ENCODE results near the gene KCNK4.

KCNK4 gene

GRCh38 chr11:64298966-64299846 lies 8.1 kb downstream of the KCNK4 start:
- Histone ChIP-seq H3K9ac (ENCODE audit: low read depth, low read length) (no peak overlapping the region), H3K4me3 (ENCODE audit: low read depth, low read length) (peak overlapping the region; percentile 65), H3K9me3 (ENCODE audit: control insufficient read depth, insufficient read depth, low read length) (no peaks in the 10 kb centered on the region), H3K4me1 (ENCODE audit: control insufficient read depth, insufficient read depth, low read length) (peaks cover 4% of the 10 kb centered on the region), H3K27me3 (ENCODE audit: control insufficient read depth, insufficient read depth, low read length) (peaks cover 80% of the 10 kb centered on the region), H3K36me3 (ENCODE audit: control insufficient read depth, insufficient read depth, low read length) (no peaks in the 10 kb centered on the region)

GRCh38 chr11:64299847-64300648 lies 8.9 kb downstream of the KCNK4 start, which contains the start of gene CATSPERZ:
Gene CATSPERZ (plus strand): TSS chr11:64300358. CDS start chr11:64300411, 53 bp downstream.
- H3K4me1 ChIP-seq (ENCODE audit: control insufficient read depth, insufficient read depth, low read length) = peaks cover 5% of the 10 kb centered on the region
- no peaks in the 10 kb centered on the region for H3K36me3 ChIP-seq (ENCODE audit: control insufficient read depth, insufficient read depth, low read length)
- peaks cover 71% of the 10 kb centered on the region for H3K27me3 ChIP-seq (ENCODE audit: control insufficient read depth, insufficient read depth, low read length)
- peak within 1 kb of the TSS; percentile 65 for H3K4me3 ChIP-seq (ENCODE audit: low read depth, low read length)
- H3K9me3 ChIP-seq (ENCODE audit: control insufficient read depth, insufficient read depth, low read length) = no peaks in the 10 kb centered on the region
- no peak within 1 kb of the TSS for H3K9ac ChIP-seq (ENCODE audit: low read depth, low read length)

GRCh38 chr11:64303109-64304031 lies 12.3 kb downstream of the KCNK4 start:
- Histone ChIP-seq H3K36me3 (ENCODE audit: control insufficient read depth, insufficient read depth, low read length) (no peaks in the 10 kb centered on the region), H3K9me3 (ENCODE audit: control insufficient read depth, insufficient read depth, low read length) (no peaks in the 10 kb centered on the region), H3K9ac (ENCODE audit: low read depth, low read length) (no peak overlapping the region), H3K27me3 (ENCODE audit: control insufficient read depth, insufficient read depth, low read length) (peaks cover 38% of the 10 kb centered on the region), H3K4me1 (ENCODE audit: control insufficient read depth, insufficient read depth, low read length) (peaks cover 5% of the 10 kb centered on the region), H3K4me3 (ENCODE audit: low read depth, low read length) (no peak overlapping the region)

GRCh38 chr11:64304032-64304315 lies 12.9 kb downstream of the KCNK4 start:
- Histone ChIP-seq H3K4me1 (ENCODE audit: control insufficient read depth, insufficient read depth, low read length) (peaks cover 5% of the 10 kb centered on the region), H3K9ac (ENCODE audit: low read depth, low read length) (no peak overlapping the region), H3K9me3 (ENCODE audit: control insufficient read depth, insufficient read depth, low read length) (no peaks in the 10 kb centered on the region), H3K4me3 (ENCODE audit: low read depth, low read length) (peak overlapping the region; percentile 91), H3K36me3 (ENCODE audit: control insufficient read depth, insufficient read depth, low read length) (no peaks in the 10 kb centered on the region), H3K27me3 (ENCODE audit: control insufficient read depth, insufficient read depth, low read length) (peaks cover 32% of the 10 kb centered on the region)

GRCh38 chr11:64304316-64305072 lies 13.4 kb downstream of the KCNK4 start:
- H3K27me3 ChIP-seq (ENCODE audit: control insufficient read depth, insufficient read depth, low read length) = peaks cover 27% of the 10 kb centered on the region
- peak overlapping the region; percentile 97 for H3K9ac ChIP-seq (ENCODE audit: low read depth, low read length)
- H3K36me3 ChIP-seq (ENCODE audit: control insufficient read depth, insufficient read depth, low read length) = no peaks in the 10 kb centered on the region
- H3K9me3 ChIP-seq (ENCODE audit: control insufficient read depth, insufficient read depth, low read length) = no peaks in the 10 kb centered on the region
- H3K4me1 ChIP-seq (ENCODE audit: control insufficient read depth, insufficient read depth, low read length) = peaks cover 5% of the 10 kb centered on the region
- peak overlapping the region; percentile 91 for H3K4me3 ChIP-seq (ENCODE audit: low read depth, low read length)

- Histone ChIP-seq H3K9ac (ENCODE audit: low read depth, low read length) (peak within 1 kb of the TSS; percentile 97), H3K9me3 (ENCODE audit: control insufficient read depth, insufficient read depth, low read length) (no peaks in the 10 kb centered on the region), H3K4me3 (ENCODE audit: low read depth, low read length) (peak within 1 kb of the TSS; percentile 91), H3K36me3 (ENCODE audit: control insufficient read depth, insufficient read depth, low read length) (no peaks in the 10 kb centered on the region), H3K4me1 (ENCODE audit: control insufficient read depth, insufficient read depth, low read length) (peaks cover 5% of the 10 kb centered on the region), H3K27me3 (ENCODE audit: control insufficient read depth, insufficient read depth, low read length) (peaks cover 20% of the 10 kb centered on the region)
Measured at GRCh38 chr11:64305075-64305690, 14.1 kb downstream of the KCNK4 start, which contains the start of gene ESRRA. Gene ESRRA (plus strand): TSS chr11:64305524. CDS start chr11:64307180, 1,656 bp downstream.

- Histone ChIP-seq H3K36me3 (ENCODE audit: control insufficient read depth, insufficient read depth, low read length) (no peaks in the 10 kb centered on the region), H3K9ac (ENCODE audit: low read depth, low read length) (peak overlapping the region; percentile 93), H3K27me3 (ENCODE audit: control insufficient read depth, insufficient read depth, low read length) (peaks cover 13% of the 10 kb centered on the region), H3K4me1 (ENCODE audit: control insufficient read depth, insufficient read depth, low read length) (peaks cover 5% of the 10 kb centered on the region), H3K4me3 (ENCODE audit: low read depth, low read length) (peak overlapping the region; percentile 80), H3K9me3 (ENCODE audit: control insufficient read depth, insufficient read depth, low read length) (no peaks in the 10 kb centered on the region)
Measured at GRCh38 chr11:64305691-64306562, 14.8 kb downstream of the KCNK4 start.

GRCh38 chr11:64306563-64306875 lies 15.4 kb downstream of the KCNK4 start:
- H3K4me3 ChIP-seq (ENCODE audit: low read depth, low read length) = peak overlapping the region; percentile 80
- H3K4me1 ChIP-seq (ENCODE audit: control insufficient read depth, insufficient read depth, low read length) = peaks cover 5% of the 10 kb centered on the region
- peaks cover 2% of the 10 kb centered on the region for H3K36me3 ChIP-seq (ENCODE audit: control insufficient read depth, insufficient read depth, low read length)
- H3K9me3 ChIP-seq (ENCODE audit: control insufficient read depth, insufficient read depth, low read length) = no peaks in the 10 kb centered on the region
- peak overlapping the region; percentile 93 for H3K9ac ChIP-seq (ENCODE audit: low read depth, low read length)
- peaks cover 8% of the 10 kb centered on the region for H3K27me3 ChIP-seq (ENCODE audit: control insufficient read depth, insufficient read depth, low read length)

GRCh38 chr11:64306876-64307622 lies 15.9 kb downstream of the KCNK4 start:
- Histone ChIP-seq H3K36me3 (ENCODE audit: control insufficient read depth, insufficient read depth, low read length) (peaks cover 2% of the 10 kb centered on the region), H3K27me3 (ENCODE audit: control insufficient read depth, insufficient read depth, low read length) (peaks cover 2% of the 10 kb centered on the region), H3K9me3 (ENCODE audit: control insufficient read depth, insufficient read depth, low read length) (no peaks in the 10 kb centered on the region), H3K9ac (ENCODE audit: low read depth, low read length) (peak overlapping the region; percentile 93), H3K4me1 (ENCODE audit: control insufficient read depth, insufficient read depth, low read length) (peaks cover 5% of the 10 kb centered on the region), H3K4me3 (ENCODE audit: low read depth, low read length) (peak overlapping the region; percentile 80)
